ENCODE data around the gene TSHZ2. TPM values are rescaled to one million over a fixed set of nuclear protein-coding genes. Genes with fewer than 3 reads are reported as not detected.

Gene TSHZ2
- total RNA-seq, 6 experiments from 2014 or later = not detected

DNA sequence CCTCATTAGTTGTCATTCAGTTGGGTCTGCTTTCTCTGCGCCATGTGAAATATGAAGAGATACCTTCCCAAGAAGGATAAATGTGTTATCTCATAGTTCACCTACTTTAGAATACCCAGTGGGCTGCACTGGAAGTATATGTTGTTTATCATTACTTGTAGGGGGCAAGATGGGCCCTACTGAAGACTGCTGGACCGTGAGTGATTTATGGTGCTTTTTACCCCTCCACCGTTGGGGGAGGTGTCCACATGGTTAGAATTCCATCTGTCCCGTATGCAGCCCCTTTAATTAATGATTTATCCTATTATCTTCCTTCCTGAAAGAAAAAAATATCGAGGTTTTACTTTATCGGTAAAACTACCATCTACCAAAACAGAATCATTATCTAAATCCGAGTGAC, 97.0 kb downstream of the TSHZ2 start:
- Mint-ChIP-seq H3K4me1 (ENCODE audit: low read depth) (no peaks in the 10 kb centered on the region), H3K4me3 (no peak overlapping the region), H3K27me3 (ENCODE audit: insufficient read depth) (no peaks in the 10 kb centered on the region), H3K36me3 (ENCODE audit: low read depth) (peaks cover 10% of the 10 kb centered on the region), H3K27ac (no peak overlapping the region), H3K9me3 (peaks cover 50% of the 10 kb centered on the region)
- DNase-seq = no peak
- TF ChIP-seq, protein P1, sequence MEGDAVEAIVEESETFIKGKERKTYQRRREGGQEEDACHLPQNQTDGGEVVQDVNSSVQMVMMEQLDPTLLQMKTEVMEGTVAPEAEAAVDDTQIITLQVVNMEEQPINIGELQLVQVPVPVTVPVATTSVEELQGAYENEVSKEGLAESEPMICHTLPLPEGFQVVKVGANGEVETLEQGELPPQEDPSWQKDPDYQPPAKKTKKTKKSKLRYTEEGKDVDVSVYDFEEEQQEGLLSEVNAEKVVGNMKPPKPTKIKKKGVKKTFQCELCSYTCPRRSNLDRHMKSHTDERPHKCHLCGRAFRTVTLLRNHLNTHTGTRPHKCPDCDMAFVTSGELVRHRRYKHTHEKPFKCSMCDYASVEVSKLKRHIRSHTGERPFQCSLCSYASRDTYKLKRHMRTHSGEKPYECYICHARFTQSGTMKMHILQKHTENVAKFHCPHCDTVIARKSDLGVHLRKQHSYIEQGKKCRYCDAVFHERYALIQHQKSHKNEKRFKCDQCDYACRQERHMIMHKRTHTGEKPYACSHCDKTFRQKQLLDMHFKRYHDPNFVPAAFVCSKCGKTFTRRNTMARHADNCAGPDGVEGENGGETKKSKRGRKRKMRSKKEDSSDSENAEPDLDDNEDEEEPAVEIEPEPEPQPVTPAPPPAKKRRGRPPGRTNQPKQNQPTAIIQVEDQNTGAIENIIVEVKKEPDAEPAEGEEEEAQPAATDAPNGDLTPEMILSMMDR (IDR thresholded peaks at IDR 0.05) = no peak

- TF ChIP-seq, protein P1 (IDR thresholded peaks at IDR 0.05) = no peak
- H3K9me3 Mint-ChIP-seq = peaks cover 45% of the 10 kb centered on the region
- no peaks in the 10 kb centered on the region for H3K4me1 Mint-ChIP-seq (ENCODE audit: low read depth)
- no peak for DNase-seq
- H3K36me3 Mint-ChIP-seq (ENCODE audit: low read depth) = peaks cover 10% of the 10 kb centered on the region
- H3K27ac Mint-ChIP-seq = no peak overlapping the region
- no peaks in the 10 kb centered on the region for H3K27me3 Mint-ChIP-seq (ENCODE audit: insufficient read depth)
- no peak overlapping the region for H3K4me3 Mint-ChIP-seq
Observed at GRCh38 chr20:53070224-53070623, 98.1 kb downstream of the TSHZ2 start.

DNA sequence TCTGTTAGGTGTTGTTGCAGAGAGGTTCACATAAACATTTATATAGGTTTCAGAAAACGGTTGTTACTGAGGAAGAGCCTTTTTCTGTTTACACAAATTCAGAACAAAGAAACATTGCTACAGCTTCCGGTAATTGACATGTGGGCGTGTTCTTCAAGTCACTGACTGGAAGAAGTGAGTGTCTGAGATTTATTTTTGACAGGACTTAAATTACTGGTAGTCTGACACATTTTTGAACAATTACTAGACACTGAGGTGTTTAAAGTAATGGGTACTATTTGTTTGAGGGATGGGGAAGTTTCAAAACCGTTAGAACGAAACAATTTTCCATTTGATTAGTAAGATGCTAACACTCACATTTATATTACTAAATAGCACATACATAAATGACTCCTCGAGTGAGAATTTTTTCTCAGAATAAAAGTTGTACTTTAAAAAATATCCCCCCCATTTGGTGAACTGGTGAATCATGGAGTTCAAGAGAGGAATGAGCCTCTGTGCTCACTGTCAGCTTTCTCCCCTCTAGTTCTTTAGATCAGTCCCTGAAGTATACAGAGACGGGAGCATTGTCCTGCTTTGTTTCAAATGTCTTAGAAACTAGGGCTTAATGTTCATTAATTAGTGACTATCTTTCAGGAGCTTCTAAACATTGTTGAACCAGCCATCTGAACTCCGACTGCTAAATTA, 98.7 kb downstream of the TSHZ2 start:
- TF ChIP-seq, protein P1 (IDR thresholded peaks at IDR 0.05) = no peak
- no peak overlapping the region for H3K27ac Mint-ChIP-seq

GRCh38 chr20:53071833-53072232, 99.7 kb downstream of the TSHZ2 start:
- no peak for DNase-seq
- Mint-ChIP-seq H3K9me3 (peaks cover 35% of the 10 kb centered on the region), H3K36me3 (ENCODE audit: low read depth) (peaks cover 10% of the 10 kb centered on the region), H3K27ac (no peak overlapping the region), H3K27me3 (ENCODE audit: insufficient read depth) (no peaks in the 10 kb centered on the region), H3K4me1 (ENCODE audit: low read depth) (no peaks in the 10 kb centered on the region), H3K4me3 (no peak overlapping the region)
- TF ChIP-seq, protein P1 (IDR thresholded peaks at IDR 0.05) = no peak

More for the DNA sequence above, 98.7 kb downstream of the TSHZ2 start:
- Mint-ChIP-seq H3K4me3 (no peak overlapping the region), H3K27me3 (ENCODE audit: insufficient read depth) (no peaks in the 10 kb centered on the region), H3K36me3 (ENCODE audit: low read depth) (peaks cover 10% of the 10 kb centered on the region), H3K4me1 (ENCODE audit: low read depth) (no peaks in the 10 kb centered on the region), H3K9me3 (peaks cover 43% of the 10 kb centered on the region)
- DNase-seq = no peak

DNA sequence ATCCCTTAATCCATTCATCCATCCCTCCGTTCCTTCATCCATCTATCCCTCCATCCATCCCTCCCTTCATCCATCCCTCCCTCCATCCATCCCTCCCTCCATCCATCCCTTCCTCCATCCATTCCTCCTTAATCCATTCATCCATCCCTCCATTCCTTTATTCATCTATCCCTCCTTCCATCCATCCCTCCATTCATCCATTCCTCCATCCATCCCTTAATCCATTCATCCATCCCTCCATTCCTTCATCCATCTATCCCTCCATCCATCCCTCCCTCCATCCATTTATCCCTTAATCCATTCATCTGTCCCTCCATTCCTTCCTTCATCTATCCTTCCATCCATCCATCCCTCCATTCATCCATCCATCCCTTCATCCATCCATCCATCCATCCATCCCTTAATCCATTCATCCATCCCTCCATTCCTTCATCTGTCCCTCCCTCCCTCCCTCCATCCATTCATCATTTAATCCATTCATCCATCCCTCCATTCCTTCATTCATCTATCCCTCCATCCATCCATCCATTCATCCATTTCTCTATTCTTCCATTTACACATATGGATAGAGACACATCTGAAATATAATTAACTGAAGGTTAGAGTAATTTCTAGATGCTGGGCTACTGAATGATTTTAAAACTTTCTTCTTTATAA, 100.9 kb downstream of the TSHZ2 start:
- Mint-ChIP-seq H3K27me3 (ENCODE audit: insufficient read depth) (no peaks in the 10 kb centered on the region), H3K4me1 (ENCODE audit: low read depth) (no peaks in the 10 kb centered on the region), H3K4me3 (no peak overlapping the region), H3K27ac (no peak overlapping the region), H3K9me3 (peaks cover 23% of the 10 kb centered on the region), H3K36me3 (ENCODE audit: low read depth) (peaks cover 5% of the 10 kb centered on the region)
- DNase-seq = no peak
- TF ChIP-seq, protein P1 (IDR thresholded peaks at IDR 0.05) = no peak
